ENCODE results near the gene TMEM151B.

DNA sequence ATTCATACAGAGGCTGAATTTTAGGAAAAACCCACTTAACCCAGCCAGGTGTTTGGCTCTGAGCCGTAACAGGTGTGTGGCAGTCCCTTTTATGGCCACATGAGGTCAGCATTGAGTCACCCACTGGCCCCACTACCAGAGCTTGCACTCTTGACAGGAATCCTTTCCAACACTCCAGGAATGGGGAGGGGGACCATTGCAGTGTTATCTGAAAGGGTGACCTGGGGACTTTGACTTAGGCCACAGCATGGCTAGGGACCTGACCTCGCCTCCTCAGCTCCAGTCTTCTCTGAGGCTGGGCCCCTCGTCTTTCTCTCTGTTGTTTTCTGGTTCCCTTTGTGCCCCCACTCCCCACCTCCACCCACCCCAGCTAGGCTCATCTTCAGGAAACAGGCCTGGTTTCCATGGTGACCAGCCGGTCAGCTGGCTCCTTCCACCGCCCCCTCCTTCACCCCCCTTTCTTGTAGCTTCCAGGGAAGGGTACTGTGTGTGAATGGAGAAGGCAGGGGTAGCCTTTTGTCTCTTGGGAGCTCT is 2.1 kb upstream of the TMEM151B start:
- TF ChIP-seq, protein P1, sequence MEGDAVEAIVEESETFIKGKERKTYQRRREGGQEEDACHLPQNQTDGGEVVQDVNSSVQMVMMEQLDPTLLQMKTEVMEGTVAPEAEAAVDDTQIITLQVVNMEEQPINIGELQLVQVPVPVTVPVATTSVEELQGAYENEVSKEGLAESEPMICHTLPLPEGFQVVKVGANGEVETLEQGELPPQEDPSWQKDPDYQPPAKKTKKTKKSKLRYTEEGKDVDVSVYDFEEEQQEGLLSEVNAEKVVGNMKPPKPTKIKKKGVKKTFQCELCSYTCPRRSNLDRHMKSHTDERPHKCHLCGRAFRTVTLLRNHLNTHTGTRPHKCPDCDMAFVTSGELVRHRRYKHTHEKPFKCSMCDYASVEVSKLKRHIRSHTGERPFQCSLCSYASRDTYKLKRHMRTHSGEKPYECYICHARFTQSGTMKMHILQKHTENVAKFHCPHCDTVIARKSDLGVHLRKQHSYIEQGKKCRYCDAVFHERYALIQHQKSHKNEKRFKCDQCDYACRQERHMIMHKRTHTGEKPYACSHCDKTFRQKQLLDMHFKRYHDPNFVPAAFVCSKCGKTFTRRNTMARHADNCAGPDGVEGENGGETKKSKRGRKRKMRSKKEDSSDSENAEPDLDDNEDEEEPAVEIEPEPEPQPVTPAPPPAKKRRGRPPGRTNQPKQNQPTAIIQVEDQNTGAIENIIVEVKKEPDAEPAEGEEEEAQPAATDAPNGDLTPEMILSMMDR (IDR thresholded peaks at IDR 0.05), result peak; percentile 28 to 92
- TF ChIP-seq POLR2A (IDR thresholded peaks at IDR 0.05) (no peak), POLR2AphosphoS5 (IDR thresholded peaks at IDR 0.05) (no peak)
